Measurements from ENCODE around the gene ATOSA.

- no peak for TF ChIP-seq CREM (CRISPR knock-in tag; IDR thresholded peaks at IDR 0.05)
- TF ChIP-seq, protein P1, sequence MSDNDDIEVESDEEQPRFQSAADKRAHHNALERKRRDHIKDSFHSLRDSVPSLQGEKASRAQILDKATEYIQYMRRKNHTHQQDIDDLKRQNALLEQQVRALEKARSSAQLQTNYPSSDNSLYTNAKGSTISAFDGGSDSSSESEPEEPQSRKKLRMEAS (CRISPR knock-in tag; IDR thresholded peaks at IDR 0.05), result no peak
- no peak for TF ChIP-seq ZNF138 (CRISPR knock-in tag; conservative IDR thresholded peaks at IDR 0.05)
- TF ChIP-seq, protein P2, sequence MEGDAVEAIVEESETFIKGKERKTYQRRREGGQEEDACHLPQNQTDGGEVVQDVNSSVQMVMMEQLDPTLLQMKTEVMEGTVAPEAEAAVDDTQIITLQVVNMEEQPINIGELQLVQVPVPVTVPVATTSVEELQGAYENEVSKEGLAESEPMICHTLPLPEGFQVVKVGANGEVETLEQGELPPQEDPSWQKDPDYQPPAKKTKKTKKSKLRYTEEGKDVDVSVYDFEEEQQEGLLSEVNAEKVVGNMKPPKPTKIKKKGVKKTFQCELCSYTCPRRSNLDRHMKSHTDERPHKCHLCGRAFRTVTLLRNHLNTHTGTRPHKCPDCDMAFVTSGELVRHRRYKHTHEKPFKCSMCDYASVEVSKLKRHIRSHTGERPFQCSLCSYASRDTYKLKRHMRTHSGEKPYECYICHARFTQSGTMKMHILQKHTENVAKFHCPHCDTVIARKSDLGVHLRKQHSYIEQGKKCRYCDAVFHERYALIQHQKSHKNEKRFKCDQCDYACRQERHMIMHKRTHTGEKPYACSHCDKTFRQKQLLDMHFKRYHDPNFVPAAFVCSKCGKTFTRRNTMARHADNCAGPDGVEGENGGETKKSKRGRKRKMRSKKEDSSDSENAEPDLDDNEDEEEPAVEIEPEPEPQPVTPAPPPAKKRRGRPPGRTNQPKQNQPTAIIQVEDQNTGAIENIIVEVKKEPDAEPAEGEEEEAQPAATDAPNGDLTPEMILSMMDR (IDR thresholded peaks at IDR 0.05), result no peak
- TF ChIP-seq ATF3 (CRISPR knock-in tag; conservative IDR thresholded peaks at IDR 0.05), result no peak
- no peak for TF ChIP-seq HMGXB4 (CRISPR knock-in tag; IDR thresholded peaks at IDR 0.05)
- TF ChIP-seq ZNF671 (CRISPR knock-in tag; IDR thresholded peaks at IDR 0.05), result no peak
- no peak for TF ChIP-seq CBFB (CRISPR knock-in tag; IDR thresholded peaks at IDR 0.05; ENCODE audit: low read depth)
- TF ChIP-seq ESRRA (CRISPR knock-in tag; IDR thresholded peaks at IDR 0.05; ENCODE audit: borderline replicate concordance), result no peak
- no peak for TF ChIP-seq JUN (CRISPR knock-in tag; IDR thresholded peaks at IDR 0.05)
- TF ChIP-seq JAZF1 (CRISPR knock-in tag; IDR thresholded peaks at IDR 0.05), result no peak
- TF ChIP-seq ZNF512 (CRISPR knock-in tag; IDR thresholded peaks at IDR 0.05; ENCODE audit: borderline replicate concordance), result no peak
- TF ChIP-seq, protein P3, sequence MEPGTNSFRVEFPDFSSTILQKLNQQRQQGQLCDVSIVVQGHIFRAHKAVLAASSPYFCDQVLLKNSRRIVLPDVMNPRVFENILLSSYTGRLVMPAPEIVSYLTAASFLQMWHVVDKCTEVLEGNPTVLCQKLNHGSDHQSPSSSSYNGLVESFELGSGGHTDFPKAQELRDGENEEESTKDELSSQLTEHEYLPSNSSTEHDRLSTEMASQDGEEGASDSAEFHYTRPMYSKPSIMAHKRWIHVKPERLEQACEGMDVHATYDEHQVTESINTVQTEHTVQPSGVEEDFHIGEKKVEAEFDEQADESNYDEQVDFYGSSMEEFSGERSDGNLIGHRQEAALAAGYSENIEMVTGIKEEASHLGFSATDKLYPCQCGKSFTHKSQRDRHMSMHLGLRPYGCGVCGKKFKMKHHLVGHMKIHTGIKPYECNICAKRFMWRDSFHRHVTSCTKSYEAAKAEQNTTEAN (CRISPR knock-in tag; IDR thresholded peaks at IDR 0.05), result no peak
- no peak for TF ChIP-seq RELA (CRISPR knock-in tag; IDR thresholded peaks at IDR 0.05; ENCODE audit: borderline replicate concordance)
These were observed 47.0 kb upstream of the ATOSA start for GRCh38 chr15:52726195-52726594.
